AG08395 (cell line): ENCODE results near the gene STMN1.

Experiments used
- DNase-seq: peaks from one replicate; pipeline ENCODE4 v3.0.0; 2012; ENCODE audit warnings: mixed read lengths, low spot score

The STMN1 gene

DNA sequence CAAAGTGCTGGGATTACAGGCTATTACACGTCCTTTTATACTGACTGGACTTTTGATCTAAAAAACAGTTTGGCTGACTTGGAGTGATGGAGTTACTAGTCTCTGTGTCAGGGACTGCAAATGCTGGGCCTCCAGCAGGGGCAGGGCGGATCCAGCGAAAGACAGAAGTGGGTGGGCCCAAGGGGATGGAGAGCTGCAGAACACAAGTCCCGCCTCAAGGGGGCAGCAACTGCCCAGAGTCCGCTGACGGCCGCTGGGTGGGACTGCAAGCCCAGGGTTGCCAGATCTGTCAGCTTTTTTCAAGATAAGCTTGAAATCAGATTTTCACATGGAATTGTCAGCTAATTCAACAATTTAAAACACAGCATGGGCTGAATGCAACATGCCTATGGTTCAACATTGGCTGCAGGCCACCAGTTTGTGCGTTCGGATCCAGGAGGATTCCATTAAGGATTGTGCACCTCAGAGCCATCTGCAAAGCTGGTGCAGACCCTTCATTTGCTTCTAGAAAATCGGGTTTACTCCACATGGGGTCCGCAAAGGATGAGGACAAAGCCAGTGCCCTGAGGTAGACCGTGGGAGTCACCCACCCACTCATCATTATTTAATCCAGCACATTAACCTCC, 10.7 kb downstream of the STMN1 start:
- DNase-seq, result peak; percentile 96

DNA sequence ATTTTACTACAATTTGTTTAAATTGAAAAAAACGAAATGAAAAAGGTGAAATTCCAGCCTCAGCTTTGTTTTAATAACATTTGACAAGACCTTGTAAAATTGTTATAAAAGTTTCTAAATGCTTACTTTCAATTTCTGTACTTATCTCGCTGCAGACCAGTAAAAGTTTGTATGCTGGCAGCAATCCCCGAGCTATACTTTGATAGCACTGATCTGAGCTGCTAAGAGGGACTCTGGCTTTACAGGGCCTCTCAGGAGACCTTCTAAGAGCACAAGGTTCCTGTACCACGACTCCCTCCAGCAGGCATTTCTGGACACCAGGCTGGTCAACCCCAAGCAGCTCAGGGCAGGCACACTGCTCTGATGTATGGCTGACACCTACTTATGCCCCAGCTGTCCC, 13.1 kb downstream of the STMN1 start:
- DNase-seq, result no peak

DNA sequence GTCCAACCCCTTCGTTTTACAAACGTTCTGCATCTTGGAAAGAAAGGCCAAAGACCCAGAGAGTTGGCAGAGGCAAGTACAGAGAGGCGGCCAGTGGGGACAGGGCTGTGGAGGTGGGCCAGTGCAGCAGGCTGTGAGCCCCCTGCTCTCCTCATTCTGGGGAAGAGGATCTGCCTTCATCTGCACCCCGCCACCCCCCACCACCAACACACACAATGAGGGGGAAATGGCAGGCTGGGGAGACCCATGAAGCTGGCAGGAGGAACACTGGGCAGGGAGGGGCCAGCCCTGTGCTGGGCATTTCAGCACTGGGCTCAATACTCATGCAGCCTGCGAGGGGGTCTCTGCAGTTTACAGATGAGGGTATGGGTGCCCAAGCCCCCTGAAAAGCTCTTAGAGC, 14.6 kb downstream of the STMN1 start:
- DNase-seq, result no peak

DNA sequence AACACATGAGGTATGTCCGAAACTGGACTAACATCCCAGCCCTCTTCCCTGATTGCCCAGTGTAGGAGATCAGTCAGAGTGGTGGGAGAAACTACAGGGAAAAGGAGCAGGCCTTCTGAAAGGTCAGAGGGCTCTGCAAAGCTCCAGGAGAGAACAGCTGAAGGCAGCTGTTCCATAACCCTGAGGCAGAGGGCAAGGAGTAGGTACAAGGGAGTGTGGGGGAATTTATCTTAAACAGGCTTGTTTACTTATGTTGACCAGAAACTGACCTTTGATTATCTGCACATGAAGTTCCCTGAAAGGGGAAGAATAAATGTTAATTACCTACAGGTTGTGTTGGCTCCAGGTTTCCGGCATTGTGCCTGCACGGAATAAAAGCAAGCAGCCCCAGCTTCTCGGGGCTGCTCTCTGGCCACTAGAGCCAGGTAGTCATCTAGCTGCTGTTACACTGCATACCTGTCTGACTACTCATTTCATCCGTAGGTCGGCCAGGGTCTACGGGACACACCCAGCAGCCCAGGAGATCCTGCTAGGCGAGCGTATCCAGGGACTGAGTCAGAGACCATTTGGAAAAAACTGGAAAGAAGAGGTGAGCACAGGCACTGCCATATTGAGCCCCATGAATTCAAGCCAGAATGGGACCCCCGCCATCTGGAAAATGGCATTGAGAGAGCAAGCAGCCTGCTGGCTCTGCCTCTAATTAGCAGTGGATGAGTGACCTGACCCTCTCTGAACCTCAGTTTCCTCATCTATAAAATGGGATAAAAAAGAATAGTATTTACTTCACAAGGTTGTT, 15.8 kb downstream of the STMN1 start:
- no peak for DNase-seq

DNA sequence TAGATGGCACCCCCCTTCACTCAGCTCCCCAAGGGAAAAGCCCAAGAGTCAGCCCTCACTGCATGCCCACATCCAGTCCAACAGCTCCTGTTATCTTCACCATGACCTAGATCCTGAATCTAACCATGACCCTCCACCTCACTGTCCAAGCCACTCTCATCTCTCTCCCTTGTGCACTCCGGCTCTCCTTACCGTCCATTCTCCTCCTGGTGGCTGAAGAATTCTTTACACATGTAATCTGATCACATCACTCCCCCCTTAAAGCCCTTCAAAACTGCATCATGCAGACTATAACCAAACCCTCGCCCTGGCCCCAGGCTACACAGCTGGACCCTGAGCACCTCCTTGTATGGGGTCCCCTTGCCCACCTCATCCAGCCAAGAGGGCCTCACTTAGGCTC, 16.7 kb downstream of the STMN1 start:
- no peak for DNase-seq

DNA sequence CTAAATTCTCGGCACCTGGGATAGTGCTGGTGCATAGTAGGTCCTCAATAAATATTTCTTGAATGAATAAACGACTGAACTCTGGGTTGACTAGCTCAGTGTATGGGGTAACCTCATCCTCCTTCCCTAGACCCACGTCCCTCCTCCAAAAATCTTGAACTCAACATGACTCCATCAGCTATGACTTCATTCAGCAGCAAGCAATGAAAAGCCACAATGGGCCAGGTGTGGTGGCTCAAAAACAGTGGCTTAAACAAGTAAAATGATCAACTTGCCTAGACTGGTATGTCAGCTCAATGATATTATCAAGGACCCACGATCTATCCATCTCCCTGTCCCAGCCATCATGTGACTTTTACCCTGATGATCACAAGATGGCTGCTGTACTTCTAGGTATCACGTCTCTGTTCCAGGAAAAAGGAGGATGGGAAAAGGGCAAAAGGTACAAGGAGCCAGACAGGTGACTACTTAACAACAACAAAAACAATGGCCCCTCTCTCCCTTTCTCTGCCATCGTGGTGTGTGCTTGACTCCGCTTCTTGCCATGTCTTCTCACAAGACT, 17.7 kb downstream of the STMN1 start:
- DNase-seq, result no peak

DNA sequence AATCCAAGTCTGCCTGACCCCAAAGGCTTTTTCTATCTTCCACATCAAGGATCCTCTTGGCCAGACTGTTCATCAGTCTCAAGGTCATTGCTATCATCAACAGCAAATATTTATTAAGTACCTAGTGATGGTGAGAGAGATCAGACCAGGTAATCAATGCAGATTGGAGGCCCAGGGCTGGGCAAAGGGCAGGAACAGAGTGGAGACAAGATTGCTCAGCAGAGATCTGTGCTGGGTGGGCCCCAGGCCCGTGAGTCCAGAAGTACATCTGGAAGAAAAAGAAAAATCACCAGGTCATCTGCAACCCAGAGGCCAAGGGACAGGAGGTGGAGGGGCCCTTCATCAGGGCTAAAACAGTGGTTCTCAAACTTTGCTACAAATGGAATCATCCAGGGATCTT, 20.6 kb downstream of the STMN1 start:
- DNase-seq, result no peak

DNA sequence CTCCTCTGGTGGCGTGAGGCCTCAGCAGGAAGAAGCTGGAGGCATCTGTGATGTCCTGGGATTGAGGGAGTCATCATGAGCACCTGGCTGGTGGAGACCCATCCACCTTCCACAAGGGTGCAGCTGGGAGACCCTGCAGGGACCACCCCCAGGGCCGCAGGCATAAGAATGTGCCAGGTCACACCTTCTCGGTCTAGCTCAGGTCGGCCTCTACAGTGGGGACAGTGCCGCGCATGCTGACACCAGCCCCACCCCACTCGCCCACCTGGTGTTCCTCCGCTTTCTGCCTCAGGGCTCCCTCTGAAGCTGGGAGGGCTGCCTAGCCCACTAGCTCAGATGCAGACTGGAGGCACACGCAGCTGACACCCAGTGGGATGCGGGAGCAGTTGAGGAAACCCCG, 25.0 kb downstream of the STMN1 start:
- no peak for DNase-seq

DNA sequence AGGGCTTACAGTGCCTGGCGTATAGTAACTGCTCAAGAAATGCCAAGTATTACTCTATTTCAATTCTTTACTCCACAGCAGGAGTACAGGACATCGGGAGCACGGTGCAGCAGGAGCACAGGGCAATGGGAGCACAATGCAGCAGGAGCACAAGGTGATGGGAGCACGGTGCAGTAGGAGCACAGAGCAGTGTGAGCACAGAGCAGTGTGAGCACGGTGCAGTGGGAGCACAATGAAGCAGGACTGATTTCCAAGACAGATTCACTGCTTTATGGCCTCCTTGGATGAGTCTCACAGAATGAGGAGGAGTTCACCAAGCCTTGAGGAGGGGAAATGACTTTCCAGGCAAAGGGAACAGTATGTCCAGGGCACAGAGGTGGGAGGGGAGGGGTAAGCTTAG, 25.7 kb downstream of the STMN1 start:
- no peak for DNase-seq

DNA sequence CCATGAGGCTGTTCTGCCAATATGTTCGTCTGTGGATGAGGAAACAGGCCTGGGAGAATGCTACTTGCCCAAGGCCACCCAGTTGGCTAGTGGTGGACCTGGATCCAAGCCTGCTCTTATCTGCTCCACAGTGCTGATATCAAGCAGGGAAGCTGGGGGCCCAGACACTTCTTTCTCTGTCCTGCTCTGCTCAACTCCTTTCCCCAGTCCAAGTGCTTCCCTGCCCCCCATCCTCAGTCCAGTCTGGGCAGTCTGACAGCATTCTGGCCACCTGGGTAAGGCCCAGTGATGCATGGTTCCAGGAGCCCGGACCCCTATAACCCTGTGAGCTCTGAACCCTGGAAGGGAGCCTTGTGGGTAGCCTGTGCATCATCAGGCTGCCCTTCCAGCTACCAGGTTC, 26.5 kb downstream of the STMN1 start:
- no peak for DNase-seq

DNA sequence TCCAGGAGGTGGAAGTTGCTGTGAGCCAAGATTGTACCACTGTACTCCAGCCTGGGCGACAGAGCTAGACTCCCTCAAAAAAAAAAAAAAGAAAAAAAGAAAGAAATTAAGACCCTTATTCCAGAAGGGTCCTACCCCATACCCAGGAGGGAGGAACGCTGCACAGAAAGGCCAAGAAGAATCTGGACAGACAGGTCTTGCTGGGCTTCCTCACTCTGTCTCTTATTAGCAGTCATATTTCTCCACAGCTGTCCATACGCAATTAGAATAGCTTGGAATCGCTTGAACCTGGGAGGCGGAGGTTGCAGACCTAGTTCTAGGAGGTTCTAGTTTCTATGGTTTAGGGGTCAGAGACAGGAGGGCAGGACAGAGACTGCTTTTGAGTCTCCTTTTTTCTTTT, 27.5 kb downstream of the STMN1 start:
- DNase-seq, result no peak

DNA sequence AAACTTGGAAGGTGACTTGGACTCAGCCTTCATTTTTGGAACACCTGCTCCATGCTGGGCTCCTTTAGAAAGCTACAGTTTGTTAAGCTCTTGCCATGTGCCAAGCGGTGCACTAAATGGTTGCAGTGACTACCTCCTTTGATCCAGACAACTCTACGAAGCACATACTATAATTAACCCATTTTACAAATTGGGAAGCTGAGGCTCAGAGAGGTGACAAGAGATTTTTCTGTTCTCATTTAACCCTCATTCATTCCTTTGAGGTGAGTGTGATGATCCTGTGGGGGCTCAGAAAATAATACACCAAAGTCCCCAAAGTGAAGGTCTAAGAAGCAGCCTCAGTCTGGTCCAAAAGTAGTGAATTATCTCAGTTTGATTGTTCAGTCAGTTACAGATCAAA, 29.1 kb downstream of the STMN1 start:
- DNase-seq, result no peak

DNA sequence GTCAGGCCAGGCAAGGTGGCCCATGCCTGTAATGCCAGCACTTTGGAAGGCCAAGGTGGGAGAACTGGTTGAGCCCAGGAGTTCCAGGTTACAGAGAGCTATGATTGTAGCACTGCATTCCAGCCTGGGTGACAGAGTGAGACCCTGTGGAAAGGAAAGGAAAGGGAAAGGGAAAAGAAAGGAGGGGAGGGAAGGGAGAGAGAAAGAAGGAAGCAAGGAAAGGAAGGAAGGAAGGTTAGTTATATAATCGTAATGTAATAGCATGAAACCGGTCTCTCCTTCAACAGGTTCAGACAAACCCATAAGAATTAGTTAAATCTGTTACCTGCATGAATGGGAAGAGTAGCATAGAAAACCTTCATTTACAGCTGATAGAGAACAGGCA, 29.5 kb downstream of the STMN1 start:
- DNase-seq, result no peak

DNA sequence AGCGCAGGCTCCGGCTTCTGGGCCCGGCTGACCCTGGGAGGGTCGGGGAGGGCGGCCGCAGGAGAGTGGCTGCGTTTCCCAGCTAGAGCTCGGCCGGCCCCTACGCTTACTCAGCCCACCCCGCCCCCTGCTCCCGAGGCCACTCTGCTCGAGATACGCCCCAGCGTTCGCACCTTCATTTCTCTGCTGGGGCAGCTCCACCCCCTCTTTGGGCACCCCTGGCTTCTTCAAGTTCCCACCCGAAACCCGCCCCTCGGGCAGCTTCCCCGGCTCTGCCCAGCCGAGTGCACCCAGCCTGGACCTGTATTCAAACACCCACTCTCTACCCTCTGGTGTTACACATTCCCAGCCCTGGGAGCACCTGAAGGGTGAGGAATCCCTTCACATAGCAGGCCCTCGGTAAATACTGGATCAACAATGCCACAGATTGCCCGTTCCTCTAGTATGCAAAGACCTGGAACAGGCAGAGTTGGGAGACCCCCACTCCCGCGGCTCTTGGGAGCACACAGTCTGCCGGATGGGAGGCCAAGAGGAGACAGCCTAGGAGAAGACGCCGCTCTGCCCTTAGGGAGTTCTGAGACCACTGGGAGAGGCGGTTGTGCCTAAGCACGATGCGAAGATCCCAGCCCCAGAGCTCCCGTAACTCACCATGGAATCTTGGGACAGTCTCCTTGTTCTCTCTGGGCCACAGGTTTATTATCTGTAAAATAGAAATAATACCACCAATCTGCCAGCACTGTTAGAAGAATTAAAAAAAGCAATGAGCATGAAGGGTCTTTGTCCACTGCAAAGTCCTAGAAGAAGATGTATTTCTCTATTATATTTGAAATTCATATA, 30.1 kb downstream of the STMN1 start:
- no peak for DNase-seq

DNA sequence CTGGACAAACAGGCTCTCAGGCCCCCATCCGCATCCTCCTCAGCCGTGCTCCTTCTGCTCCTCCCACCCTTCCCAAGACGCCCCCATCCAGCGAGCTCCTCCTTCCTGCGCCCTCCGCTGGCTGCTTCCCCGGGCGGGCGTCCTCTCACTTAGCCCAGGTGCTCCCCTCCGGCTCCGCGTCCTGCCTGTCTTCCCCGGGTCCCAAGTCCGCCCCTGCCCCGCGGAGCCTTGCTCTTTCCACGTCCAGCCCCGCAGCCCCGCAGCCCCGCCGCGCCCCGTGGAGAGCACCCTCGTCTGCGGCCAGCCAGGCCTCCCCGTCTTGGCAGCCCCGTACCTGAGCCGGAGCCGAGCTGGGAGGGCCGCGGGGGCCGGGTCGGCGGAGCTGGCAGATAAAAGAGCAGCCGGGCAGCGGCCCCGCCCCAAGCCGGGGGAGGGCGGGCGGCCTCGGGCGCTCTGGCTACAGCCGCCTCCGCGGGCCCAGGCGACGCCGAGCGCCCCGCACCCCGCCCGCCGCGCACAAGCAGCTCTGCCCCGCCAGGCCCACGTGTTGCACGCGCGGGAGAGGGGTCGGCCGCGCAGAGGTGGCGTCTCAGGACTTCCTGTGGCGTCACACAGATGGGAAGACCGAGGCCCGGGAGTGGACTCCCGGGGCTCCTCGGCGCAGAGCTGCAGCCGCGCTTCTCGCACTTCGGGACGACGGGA, 30.9 kb downstream of the STMN1 start, which contains the start of gene PAQR7:
Gene PAQR7 (minus strand): TSS at position 555 of the 702 bp plus-strand sequence. CDS start 11,869 bp downstream, outside the sequence.
- peak; percentile 77 for DNase-seq

DNA sequence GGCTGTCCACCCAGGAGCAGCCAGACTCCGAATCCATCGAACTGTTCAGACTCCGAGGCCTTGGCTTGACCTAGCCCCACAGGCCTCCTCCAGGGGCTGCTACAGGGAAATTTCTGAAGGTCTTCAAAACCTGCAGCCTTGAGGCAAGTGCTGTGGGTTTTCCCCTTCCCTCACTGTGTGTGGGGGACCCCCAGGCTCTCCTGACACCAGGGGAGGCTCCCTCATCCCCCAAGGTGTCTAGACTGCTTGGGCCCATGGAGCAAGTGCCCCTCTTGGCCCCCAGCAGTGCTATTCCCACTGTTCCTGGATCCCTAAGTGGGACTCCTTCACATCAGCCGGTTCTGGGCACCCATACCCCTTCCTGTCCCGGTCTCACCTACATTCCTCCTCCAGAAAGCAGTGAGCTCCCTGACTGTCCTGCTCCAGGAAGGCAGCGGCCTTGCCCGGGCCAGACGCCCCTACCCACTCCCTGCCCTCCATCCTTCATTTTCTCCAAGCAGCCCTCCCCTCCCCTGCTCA, 31.5 kb downstream of the STMN1 start:
- no peak for DNase-seq

DNA sequence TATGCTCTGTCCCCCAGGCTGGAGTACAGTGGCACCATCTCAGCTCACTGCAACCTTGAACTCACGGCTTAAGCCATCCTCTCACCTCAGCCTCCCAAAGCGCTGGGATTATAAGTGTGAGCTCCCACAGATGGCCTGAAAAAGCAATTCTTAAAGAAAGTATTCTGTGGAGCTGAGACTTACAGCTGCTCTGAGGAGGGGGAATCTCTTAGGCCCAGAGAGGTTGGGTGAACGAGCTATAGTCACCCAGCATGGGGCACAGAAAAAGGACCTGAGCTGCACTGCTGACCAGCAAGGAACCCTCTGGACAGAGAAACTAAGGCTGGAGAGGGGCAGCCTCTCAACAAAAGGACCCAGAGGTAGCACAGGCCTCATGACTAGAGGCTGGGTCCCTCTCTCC, 32.0 kb downstream of the STMN1 start:
- DNase-seq, result no peak

DNA sequence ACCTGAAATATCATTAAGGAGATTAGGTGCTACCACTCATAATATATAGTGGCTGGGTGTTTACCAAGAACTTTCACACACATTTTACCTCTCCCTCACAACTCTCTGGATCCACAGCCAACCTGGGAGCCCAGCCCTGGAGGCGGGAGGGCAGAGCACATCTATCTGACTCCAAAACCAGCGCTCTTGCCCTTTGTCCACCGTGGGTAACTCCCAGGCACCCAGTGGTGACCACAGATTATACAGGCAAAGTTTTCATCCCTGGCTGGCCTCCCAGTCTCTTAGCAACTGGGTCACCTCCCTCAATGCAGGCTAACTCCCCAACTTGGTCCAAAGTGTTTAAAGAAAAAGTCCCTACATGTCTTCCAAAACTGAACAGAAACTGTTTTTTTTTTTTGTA, 33.1 kb downstream of the STMN1 start:
- DNase-seq, result no peak

DNA sequence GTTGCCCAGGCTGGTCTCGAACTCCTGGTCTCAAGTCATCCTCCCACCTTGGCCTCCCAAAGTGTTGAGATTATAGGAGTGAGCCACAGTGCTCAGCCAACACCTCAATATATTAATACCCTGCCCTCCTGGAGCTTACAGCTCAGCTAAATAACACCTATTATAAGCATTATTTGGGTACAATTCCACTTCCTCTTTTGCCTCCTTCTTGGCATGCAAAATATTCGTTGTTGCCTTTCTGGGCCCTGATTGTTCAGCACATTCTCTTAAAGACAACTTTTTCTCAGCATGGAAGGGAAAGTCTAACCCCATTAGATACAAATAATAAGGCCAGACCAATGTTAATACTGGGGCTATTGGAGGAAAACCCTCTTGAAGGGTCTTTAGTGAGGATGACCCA, 33.5 kb downstream of the STMN1 start:
- no peak for DNase-seq

DNA sequence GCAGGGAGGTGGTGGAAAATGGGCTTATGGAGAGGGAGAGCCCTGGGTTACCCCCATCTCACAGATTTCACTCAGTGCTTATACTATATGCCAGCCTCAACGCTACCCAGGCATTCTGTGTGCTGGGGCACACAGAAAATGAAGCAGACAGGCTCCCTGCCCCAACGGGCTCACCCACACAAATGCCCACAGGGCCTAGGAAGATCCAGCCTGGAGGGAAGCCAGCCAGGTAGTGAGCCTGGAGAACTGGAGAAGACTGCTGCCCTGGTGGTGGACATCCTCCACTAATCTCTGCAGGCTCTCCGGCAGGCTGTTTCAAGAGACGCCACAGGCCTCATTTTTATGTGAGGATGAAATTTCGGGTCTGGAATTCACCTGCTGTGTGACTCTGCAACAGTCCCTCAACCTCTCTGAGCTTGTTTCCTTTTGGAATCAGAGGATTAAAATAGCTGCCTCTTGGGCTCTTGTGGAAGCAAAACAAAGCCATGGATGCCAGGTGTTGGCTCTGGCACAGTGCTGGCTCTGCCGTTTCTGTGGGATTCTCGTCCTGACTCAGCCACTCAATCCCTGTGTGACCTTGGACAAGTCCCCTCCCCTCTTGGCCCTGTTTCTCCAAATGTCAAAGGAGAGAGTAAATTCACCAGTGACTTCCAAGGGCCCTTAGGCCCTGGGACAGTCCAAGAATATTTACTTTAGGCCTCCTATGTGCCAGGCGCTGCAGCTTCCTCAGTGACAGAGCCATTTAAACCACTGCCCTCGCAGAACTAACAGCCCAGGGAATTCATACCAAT, 34.3 kb downstream of the STMN1 start:
- no peak for DNase-seq
